GM12873 (cell line): ENCODE measurements around the gene CCDC14.

Experiments
- CTCF ChIP-seq: IDR thresholded peaks from 2 replicates; pipeline ENCODE4 v1.5.1; 2012; ENCODE audit warnings: low read depth, mild to moderate bottlenecking, moderate library complexity, low read length, control low read depth; ENCODE audit not compliant: insufficient read depth; ENCODE audit errors: missing control alignments

CCDC14 gene

GRCh38 chr3:123869165-123869564 lies 91.9 kb downstream of the CCDC14 start:
- TF ChIP-seq CTCF = no peak

GRCh38 chr3:123864706-123865105 lies 96.3 kb downstream of the CCDC14 start:
- no peak for TF ChIP-seq CTCF
